ENCODE results near the gene RBFOX2.

GRCh38 chr22:35756722-35757121 lies 271.9 kb downstream of the RBFOX2 start:
- no peak for TF ChIP-seq EGR1 (IDR thresholded peaks at IDR 0.05)
- TF ChIP-seq CREB1 (IDR thresholded peaks at IDR 0.05; ENCODE audit: low read depth), result no peak
- TF ChIP-seq CEBPB (IDR thresholded peaks at IDR 0.05), result no peak
- TF ChIP-seq USF1 (IDR thresholded peaks at IDR 0.05), result no peak
- no peak for TF ChIP-seq RAD21 (IDR thresholded peaks at IDR 0.05; ENCODE audit: low read depth)
- TF ChIP-seq YY1 (IDR thresholded peaks at IDR 0.05; ENCODE audit: low read depth), result no peak
- TF ChIP-seq TEAD4 (IDR thresholded peaks at IDR 0.05), result no peak
- TF ChIP-seq FOXM1 (IDR thresholded peaks at IDR 0.05; ENCODE audit: borderline replicate concordance, low read depth), result no peak

Data from Ishikawa (cell line).